GM12878 (cell line): ENCODE data around the gene CWF19L2. TPM values are rescaled to one million over a fixed set of nuclear protein-coding genes. Genes with fewer than 3 reads are reported as not detected.

Source experiments
- ATAC-seq: fragments of 200-7000 bp; cut with Tn5 transposase; 3 replicates; pipeline ENCODE4 v1.9.1; 2020; ENCODE audit warnings: mild to moderate bottlenecking, moderate library complexity
- BruUV-seq: library from RNA; stranded (reverse); fragments of 400-500 nt; replicated peaks from 2 replicates; lab custom pipeline; 2021; lab: Mats Ljungman, UMichigan
- CTCF ChIA-PET: fragments of 300-600 bp; sonication (Branson Sonifier 250); formaldehyde crosslinking; extraction: SDS; loops from one replicate; lab custom pipeline; 2021; ENCODE audit warnings: inconsistent platforms; lab: Yijun Ruan, JAX
- POLR2A ChIA-PET: fragments of 350-600 bp; formaldehyde crosslinking; extraction: SDS; loops from one replicate; lab custom pipeline; 2021; ENCODE audit warnings: inconsistent platforms; lab: Charles Lee
- RAD21 ChIA-PET: fragments of 300-600 bp; sonication (Branson Sonifier 250); formaldehyde crosslinking; loops from one replicate; lab custom pipeline; 2023; ENCODE audit warnings: antibody characterized with exemption; ENCODE audit not compliant: unreplicated experiment; lab: Charles Lee
- SMC1A ChIA-PET: fragments of 300-600 bp; sonication (Branson Sonifier 250); formaldehyde crosslinking; loops from one replicate; lab custom pipeline; 2023; ENCODE audit not compliant: unreplicated experiment, uncharacterized antibody; lab: Charles Lee
- DNase-seq: peaks from one replicate; pipeline ENCODE4 v3.0.0-alpha.2; 2011; ENCODE audit warnings: low read depth, low spot score
- FAIRE-seq: peaks from 3 replicates; lab custom pipeline; 2011; peaks lifted over from hg19 to GRCh38; lab: Jason Lieb, UNC
- H2AFZ ChIP-seq: 2 replicates; pipeline ENCODE4 v1.6.0; 2011; ENCODE audit warnings: low read depth, low read length, control low read depth; ENCODE audit not compliant: control insufficient read depth
- H3K27ac ChIP-seq: 2 replicates; pipeline ENCODE4 v1.5.1; 2011; ENCODE audit warnings: control low read depth; ENCODE audit not compliant: control insufficient read depth, insufficient read depth
- H3K27me3 ChIP-seq, 2 experiments: replicated peaks in 1 of 2; 2 replicates each; pipeline versions ENCODE4 v1.6.0 to v1.6.1; 2011; ENCODE audit warnings: low read length in 1 of 2; ENCODE audit not compliant: control insufficient read depth in 2 of 2, insufficient read depth in 2 of 2
- H3K36me3 ChIP-seq, 2 experiments: 2 replicates each; pipeline ENCODE4 v1.5.1; 2011; ENCODE audit warnings: low read length in 1 of 2; ENCODE audit not compliant: control insufficient read depth in 2 of 2, insufficient read depth in 2 of 2
- H3K4me1 ChIP-seq: 2 replicates; pipeline ENCODE4 v1.6.1; 2011; ENCODE audit warnings: mild to moderate bottlenecking, low read length, moderate library complexity, mixed read lengths; ENCODE audit not compliant: control insufficient read depth, insufficient read depth
- H3K4me2 ChIP-seq: 2 replicates; pipeline ENCODE4 v1.6.0; 2011; ENCODE audit warnings: control low read depth; ENCODE audit not compliant: control insufficient read depth, insufficient read depth
- H3K4me3 ChIP-seq: fragments of 200-600 bp; sonication (generic); 2 replicates; pipeline ENCODE4 v1.5.1; 2016
- H3K79me2 ChIP-seq: 2 replicates; pipeline ENCODE4 v1.6.0; 2011; ENCODE audit warnings: low read length; ENCODE audit not compliant: control insufficient read depth, insufficient read depth
- H3K9ac ChIP-seq: 2 replicates; pipeline ENCODE4 v1.8.0; 2011; ENCODE audit warnings: low read length, control low read depth, mixed read lengths; ENCODE audit not compliant: control insufficient read depth, insufficient read depth
- H3K9me3 ChIP-seq: replicated peaks from 3 replicates; pipeline ENCODE4 v1.5.1; 2011; ENCODE audit warnings: mild to moderate bottlenecking, low read length; ENCODE audit not compliant: control insufficient read depth, insufficient read depth
- H4K20me1 ChIP-seq: 2 replicates; pipeline ENCODE4 v1.6.0; 2011; ENCODE audit not compliant: control insufficient read depth, insufficient read depth
- ELK1 ChIP-seq: IDR thresholded peaks from 2 replicates; pipeline ENCODE4 v1.6.1; 2012; ENCODE audit warnings: low read depth, low read length, improper control_type of control experiment
- GATAD2B ChIP-seq: fragments of 450-650 bp; conservative IDR thresholded peaks from 2 replicates; pipeline ENCODE4 v1.6.1; 2017; ENCODE audit warnings: low read depth, mild to moderate bottlenecking, moderate library complexity
- RELB ChIP-seq: fragments of 450-650 bp; IDR thresholded peaks from 2 replicates; pipeline ENCODE4 v1.6.1; 2017; ENCODE audit warnings: low read depth, mild to moderate bottlenecking, moderate library complexity
- WGBS: methylation state at CpG from one replicate; pipeline ENCODE4 v1.1.6; 2016; ENCODE audit warnings: low lambda C conversion rate; ENCODE audit not compliant: insufficient replicate concordance, insufficient coverage; ENCODE audit errors: missing lambda C conversion rate; 5-methylcytosine and 5-hydroxymethylcytosine counted together
- in situ Hi-C: fragments of 300-500 bp; cut with MboI; formaldehyde crosslinking; loops from 9 replicates; pipeline ENCODE4 v1.14.3; 2018; ENCODE audit warnings: mixed read lengths
- intact Hi-C: fragments of 100-400 bp; cut with micrococcal nuclease; formaldehyde crosslinking; loops from one replicate; pipeline ENCODE4 v1.14.2; 2022; ENCODE audit not compliant: unreplicated experiment
- polyA plus RNA-seq, 11 experiments: library from polyadenylated mRNA; depleted of rRNA in 4 of 11; unstranded in 6 of 11; stranded (reverse) in 5 of 11; fragments of >200 nt; fragmentation: Nextera tagmentation in 4 of 11; fragmentation: Illumina TruSeq in 1 of 11; extraction: Ambion mirVana in 4 of 11; extraction: Trizol in 1 of 11; gene quantifications; 1 replicate in 1 of 11; 2 replicates in 10 of 11; pipeline versions ENCODE4 v1.2.1 to v1.2.3, GENCODE V29; 2011 to 2016; ENCODE audit warnings: inconsistent platforms in 2 of 11, missing spikeins in 2 of 11, low read depth in 1 of 11
- total RNA-seq, 4 experiments: library from RNA; depleted of rRNA in 3 of 4; stranded (reverse); fragments of >200 nt in 3 of 4; fragmentation: Illumina TruSeq in 1 of 4; extraction: Trizol in 1 of 4; gene quantifications; 2 replicates each; pipeline versions ENCODE4 v1.2.1 to v1.2.3, GENCODE V29; 2013 to 2021
- TF ChIP-seq, protein P1 (sequence below): IDR thresholded peaks from 2 replicates; pipeline ENCODE4 v1.6.1; 2012; ENCODE audit warnings: improper control_type of control experiment, low read depth, low read length; ENCODE audit not compliant: insufficient replicate concordance

The CWF19L2 gene
- total and polyA plus RNA-seq, 10 of the 15 experiments (the other 5 are each of a cell fraction or from before 2014, with no cell fraction given): 4.5 to 18.8 (median 7.2) TPM

GRCh38 chr11:107442715-107443215 is 14.9 kb downstream of the CWF19L2 start:
- H2AFZ ChIP-seq: no peak overlapping the region
- ChIA-PET RAD21 (no interaction called here), POLR2A (no interaction called here), SMC1A (interaction anchor here (1.5 kb wide), 1 partner anchor 21 kb away, joined by 3 read pairs; no protein-coding TSS in a partner anchor), CTCF (no interaction called here)
- no peak for ATAC-seq
- no peaks in the 10 kb centered on the region for H3K79me2 ChIP-seq
- H4K20me1 ChIP-seq: no peaks in the 10 kb centered on the region
- 95% methylated on average over 1 of the region's 1 CpG for WGBS
- DNase-seq: no peak
- TF ChIP-seq ELK1 (no peak), RELB (no peak), GATAD2B (no peak)
- TF ChIP-seq, protein P1, sequence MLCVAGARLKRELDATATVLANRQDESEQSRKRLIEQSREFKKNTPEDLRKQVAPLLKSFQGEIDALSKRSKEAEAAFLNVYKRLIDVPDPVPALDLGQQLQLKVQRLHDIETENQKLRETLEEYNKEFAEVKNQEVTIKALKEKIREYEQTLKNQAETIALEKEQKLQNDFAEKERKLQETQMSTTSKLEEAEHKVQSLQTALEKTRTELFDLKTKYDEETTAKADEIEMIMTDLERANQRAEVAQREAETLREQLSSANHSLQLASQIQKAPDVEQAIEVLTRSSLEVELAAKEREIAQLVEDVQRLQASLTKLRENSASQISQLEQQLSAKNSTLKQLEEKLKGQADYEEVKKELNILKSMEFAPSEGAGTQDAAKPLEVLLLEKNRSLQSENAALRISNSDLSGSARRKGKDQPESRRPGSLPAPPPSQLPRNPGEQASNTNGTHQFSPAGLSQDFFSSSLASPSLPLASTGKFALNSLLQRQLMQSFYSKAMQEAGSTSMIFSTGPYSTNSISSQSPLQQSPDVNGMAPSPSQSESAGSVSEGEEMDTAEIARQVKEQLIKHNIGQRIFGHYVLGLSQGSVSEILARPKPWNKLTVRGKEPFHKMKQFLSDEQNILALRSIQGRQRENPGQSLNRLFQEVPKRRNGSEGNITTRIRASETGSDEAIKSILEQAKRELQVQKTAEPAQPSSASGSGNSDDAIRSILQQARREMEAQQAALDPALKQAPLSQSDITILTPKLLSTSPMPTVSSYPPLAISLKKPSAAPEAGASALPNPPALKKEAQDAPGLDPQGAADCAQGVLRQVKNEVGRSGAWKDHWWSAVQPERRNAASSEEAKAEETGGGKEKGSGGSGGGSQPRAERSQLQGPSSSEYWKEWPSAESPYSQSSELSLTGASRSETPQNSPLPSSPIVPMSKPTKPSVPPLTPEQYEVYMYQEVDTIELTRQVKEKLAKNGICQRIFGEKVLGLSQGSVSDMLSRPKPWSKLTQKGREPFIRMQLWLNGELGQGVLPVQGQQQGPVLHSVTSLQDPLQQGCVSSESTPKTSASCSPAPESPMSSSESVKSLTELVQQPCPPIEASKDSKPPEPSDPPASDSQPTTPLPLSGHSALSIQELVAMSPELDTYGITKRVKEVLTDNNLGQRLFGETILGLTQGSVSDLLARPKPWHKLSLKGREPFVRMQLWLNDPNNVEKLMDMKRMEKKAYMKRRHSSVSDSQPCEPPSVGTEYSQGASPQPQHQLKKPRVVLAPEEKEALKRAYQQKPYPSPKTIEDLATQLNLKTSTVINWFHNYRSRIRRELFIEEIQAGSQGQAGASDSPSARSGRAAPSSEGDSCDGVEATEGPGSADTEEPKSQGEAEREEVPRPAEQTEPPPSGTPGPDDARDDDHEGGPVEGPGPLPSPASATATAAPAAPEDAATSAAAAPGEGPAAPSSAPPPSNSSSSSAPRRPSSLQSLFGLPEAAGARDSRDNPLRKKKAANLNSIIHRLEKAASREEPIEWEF: no peak
- H3K4me2 ChIP-seq: no peak overlapping the region
- H3K9ac ChIP-seq: no peak overlapping the region
- H3K36me3 ChIP-seq: peaks cover 0 to 24% of the 10 kb centered on the region in 2 experiments
- H3K27me3 ChIP-seq: no peaks in the 10 kb centered on the region
- H3K4me3 ChIP-seq: no peak overlapping the region
- no peaks in the 10 kb centered on the region for H3K9me3 ChIP-seq
- no peak overlapping the region for H3K27ac ChIP-seq
- in situ Hi-C loops (no loop called here), intact Hi-C loops (no loop called here)
- no peaks in the 10 kb centered on the region for H3K4me1 ChIP-seq
- BruUV-seq: no TSS peak
- FAIRE-seq: no peak
